GM23248 (cell line): ENCODE results near the gene NPC1. TPM values are rescaled to one million over a fixed set of nuclear protein-coding genes. Genes with fewer than 3 reads are reported as not detected.

Source experiments
- DNase-seq: peaks from one replicate; pipeline ENCODE4 v3.0.0-alpha.2; 2015
- H2AFZ ChIP-seq: fragments of 200-600 bp; sonication (generic); 2 replicates; pipeline ENCODE4 v1.6.1; 2016; ENCODE audit warnings: antibody characterized with exemption
- H3F3A ChIP-seq: fragments of 200-600 bp; sonication (generic); 2 replicates; pipeline ENCODE4 v1.6.1; 2016; ENCODE audit warnings: mild to moderate bottlenecking, antibody characterized with exemption, mixed run types; ENCODE audit not compliant: insufficient read depth
- H3K27ac ChIP-seq: fragments of 200-600 bp; sonication (generic); 2 replicates; pipeline ENCODE4 v1.5.1; 2016; ENCODE audit warnings: mild to moderate bottlenecking
- H3K27me3 ChIP-seq: fragments of 200-600 bp; sonication (generic); replicated peaks from 2 replicates; pipeline ENCODE4 v1.6.1; 2016; ENCODE audit warnings: mild to moderate bottlenecking; ENCODE audit not compliant: insufficient read depth
- H3K36me3 ChIP-seq: fragments of 200-600 bp; sonication (generic); 2 replicates; pipeline ENCODE4 v1.6.1; 2016; ENCODE audit warnings: low read depth, mild to moderate bottlenecking
- H3K4me1 ChIP-seq: fragments of 200-600 bp; sonication (generic); 2 replicates; pipeline ENCODE4 v1.6.1; 2016; ENCODE audit warnings: mild to moderate bottlenecking; ENCODE audit not compliant: insufficient read depth
- H3K4me2 ChIP-seq: fragments of 200-600 bp; sonication (generic); one replicate; pipeline ENCODE4 v1.6.1; 2016; ENCODE audit warnings: mild to moderate bottlenecking; ENCODE audit not compliant: unreplicated experiment
- H3K4me3 ChIP-seq: fragments of 200-600 bp; sonication (generic); 2 replicates; pipeline ENCODE4 v1.5.1; 2016; ENCODE audit warnings: mild to moderate bottlenecking
- H3K79me2 ChIP-seq: fragments of 200-600 bp; sonication (generic); 2 replicates; pipeline ENCODE4 v1.6.1; 2016; ENCODE audit warnings: mild to moderate bottlenecking; ENCODE audit not compliant: insufficient read depth
- H3K9ac ChIP-seq: fragments of 200-600 bp; sonication (generic); 2 replicates; pipeline ENCODE4 v1.6.1; 2016; ENCODE audit warnings: mild to moderate bottlenecking
- H3K9me2 ChIP-seq: fragments of 200-600 bp; sonication (generic); 2 replicates; pipeline ENCODE4 v1.6.1; 2016; ENCODE audit warnings: mixed run types, mild to moderate bottlenecking, moderate library complexity; ENCODE audit not compliant: insufficient read depth
- H3K9me3 ChIP-seq: fragments of 200-600 bp; sonication (generic); one replicate; pipeline ENCODE4 v1.6.1; 2017; ENCODE audit warnings: low read depth
- H4K20me1 ChIP-seq: fragments of 200-600 bp; sonication (generic); 2 replicates; pipeline ENCODE4 v1.6.0; 2016; ENCODE audit not compliant: insufficient read depth
- EZH2 ChIP-seq: fragments of 200-600 bp; sonication (generic); IDR thresholded peaks from 2 replicates; pipeline ENCODE4 v1.6.1; 2018; ENCODE audit warnings: antibody characterized with exemption, mild to moderate bottlenecking; ENCODE audit not compliant: insufficient read depth, poor library complexity, severe bottlenecking
- EZH2phosphoT487 ChIP-seq: fragments of 200-600 bp; sonication (generic); IDR thresholded peaks from 2 replicates; pipeline ENCODE4 v1.6.1; 2018; ENCODE audit warnings: antibody characterized with exemption, moderate library complexity, mild to moderate bottlenecking, low read depth; ENCODE audit not compliant: insufficient read depth
- WGBS, 2 experiments: methylation state at CpG; one replicate each; pipeline ENCODE4 v1.1.6; 2015 to 2017; ENCODE audit warnings: low lambda C conversion rate in 2 of 2, low coverage in 1 of 2; ENCODE audit errors: missing lambda C conversion rate in 2 of 2; 5-methylcytosine and 5-hydroxymethylcytosine counted together
- in situ Hi-C: fragments of 300-500 bp; cut with MboI; formaldehyde crosslinking; loops from 2 replicates; pipeline ENCODE4 v1.15.0; 2020
- polyA plus RNA-seq: library from polyadenylated mRNA; unstranded; fragments of >200 nt; fragmentation: Nextera tagmentation; extraction: Ambion mirVana; gene quantifications from 2 replicates; pipeline ENCODE4 v1.2.1, GENCODE V29; 2016
- total RNA-seq: library from RNA; depleted of rRNA; stranded (reverse); fragments of >200 nt; shearing (Covaris generic); gene quantifications from 2 replicates; pipeline ENCODE4 v1.2.3, GENCODE V29; 2014

The NPC1 gene
- total and polyA plus RNA-seq, 2 experiments from 2014 or later, result 28.1 to 28.7 TPM

DNA sequence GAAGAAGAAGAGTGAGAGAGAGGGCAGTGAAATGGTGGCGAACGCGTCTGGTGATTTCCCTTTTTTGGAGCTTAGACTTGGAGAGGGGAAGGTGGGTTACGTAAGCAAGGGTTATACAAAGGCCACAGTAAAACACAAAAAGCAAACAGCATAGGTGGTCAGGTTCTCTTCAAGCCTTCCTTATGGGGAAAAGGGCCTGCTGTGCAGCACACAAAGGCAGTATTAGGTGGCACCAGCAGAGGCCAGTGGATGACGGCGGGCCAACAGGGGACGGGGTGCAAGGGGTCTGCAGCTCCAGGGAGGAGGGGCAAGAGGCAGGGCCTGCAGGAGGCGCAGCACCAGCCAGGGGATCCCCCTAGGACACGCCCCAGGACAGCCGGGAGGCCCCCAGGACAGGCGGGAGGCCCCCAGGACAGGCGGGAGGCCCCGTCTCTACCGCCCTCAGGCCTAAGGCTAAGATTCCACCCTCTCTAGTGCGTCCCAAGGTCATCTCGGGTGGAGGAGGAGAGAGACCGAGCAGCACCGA is 32.6 kb upstream of the NPC1 start:
- DNase-seq, result no peak
- in situ Hi-C loops, result no loop called here
- Histone ChIP-seq H3K9ac (peak overlapping the region; percentile 52), H3K4me1 (no peaks in the 10 kb centered on the region; the same call in 1 of the 2 replicates), H2AFZ (peak overlapping the region; percentile 86), H3F3A (no peaks in the 10 kb centered on the region), H3K27ac (no peak overlapping the region), H3K4me3 (peak overlapping the region; percentile 68), H4K20me1 (no peaks in the 10 kb centered on the region), H3K36me3 (no peaks in the 10 kb centered on the region), H3K4me2 (peak overlapping the region; percentile 80), H3K79me2 (no peaks in the 10 kb centered on the region), H3K9me2 (no peaks in the 10 kb centered on the region), H3K27me3 (no peaks in the 10 kb centered on the region), H3K9me3 (no peaks in the 10 kb centered on the region)
- WGBS, 2 experiments, result 75 to 79% methylated on average over 18 of the region's 18 CpGs
- no peak for TF ChIP-seq EZH2
- TF ChIP-seq EZH2phosphoT487, result no peak

DNA sequence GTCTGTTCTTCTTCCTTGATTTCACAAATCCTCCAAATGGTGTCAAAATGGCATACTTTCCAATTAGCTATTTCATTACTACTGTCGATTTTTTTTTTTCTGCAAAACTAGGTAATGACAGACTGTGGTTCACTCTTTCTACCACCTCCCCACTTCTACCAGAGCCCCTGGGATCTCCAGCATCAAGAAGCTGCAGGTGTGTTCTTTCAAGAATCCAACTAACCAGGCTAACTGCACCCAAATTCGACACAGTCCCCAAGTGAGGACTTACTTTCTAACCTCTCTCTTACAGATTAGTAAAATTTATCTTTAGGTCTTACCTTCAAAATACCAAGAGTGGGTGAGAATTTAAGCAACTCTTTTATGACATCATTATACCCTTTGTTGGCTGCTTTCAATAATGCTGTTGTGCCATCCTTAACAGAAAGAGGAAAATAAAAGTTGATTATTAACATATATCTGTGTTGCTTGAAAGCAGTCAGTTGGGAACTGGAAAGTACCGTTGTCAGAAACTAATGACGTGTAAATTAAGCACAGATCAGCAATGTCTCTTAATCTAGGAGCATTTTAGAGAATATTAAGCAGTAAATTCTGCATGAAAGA is 31.2 kb upstream of the NPC1 start:
- no peak overlapping the region for H3K9ac ChIP-seq
- no peak overlapping the region for H3K4me3 ChIP-seq
- no peaks in the 10 kb centered on the region for H3K79me2 ChIP-seq
- H2AFZ ChIP-seq, result no peak overlapping the region
- no peak overlapping the region for H3K4me2 ChIP-seq
- H3K9me3 ChIP-seq, result no peaks in the 10 kb centered on the region
- H3K9me2 ChIP-seq, result no peaks in the 10 kb centered on the region
- no peaks in the 10 kb centered on the region for H3K36me3 ChIP-seq
- H3F3A ChIP-seq, result no peaks in the 10 kb centered on the region
- no peak for DNase-seq
- no peaks in the 10 kb centered on the region for H3K27me3 ChIP-seq
- in situ Hi-C loops, result no loop called here
- H3K27ac ChIP-seq, result no peak overlapping the region
- TF ChIP-seq EZH2phosphoT487 (no peak), EZH2 (no peak)
- no peaks in the 10 kb centered on the region; the same call in 1 of the 2 replicates for H3K4me1 ChIP-seq
- H4K20me1 ChIP-seq, result no peaks in the 10 kb centered on the region
- WGBS, 2 experiments, result 86 to 88% methylated on average over 4 of the region's 4 CpGs

DNA sequence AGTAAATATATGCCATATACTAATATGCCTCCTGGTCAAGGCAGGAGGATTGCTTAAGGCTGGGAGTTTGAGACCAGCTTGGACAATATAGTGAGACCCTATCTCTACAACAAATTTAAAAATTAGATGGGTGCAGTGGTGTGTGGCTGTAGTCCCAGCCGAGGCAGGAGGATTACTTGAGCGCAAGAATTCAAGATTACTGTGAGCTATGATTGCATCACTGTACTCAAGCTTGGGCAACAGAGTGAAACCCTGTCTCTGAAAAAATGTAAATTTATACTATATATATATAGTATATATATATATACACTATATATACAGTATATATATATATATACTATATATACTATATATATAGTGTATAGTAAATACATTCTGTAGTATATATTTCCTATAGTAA is 30.0 kb upstream of the NPC1 start:
- Histone ChIP-seq H3K27me3 (no peaks in the 10 kb centered on the region), H3F3A (no peaks in the 10 kb centered on the region), H3K9ac (no peak overlapping the region), H2AFZ (no peak overlapping the region), H3K27ac (no peak overlapping the region), H4K20me1 (no peaks in the 10 kb centered on the region), H3K9me2 (no peaks in the 10 kb centered on the region), H3K4me3 (no peak overlapping the region), H3K4me1 (no peaks in the 10 kb centered on the region; the same call in 1 of the 2 replicates), H3K79me2 (no peaks in the 10 kb centered on the region), H3K9me3 (no peaks in the 10 kb centered on the region), H3K36me3 (no peaks in the 10 kb centered on the region), H3K4me2 (no peak overlapping the region)
- in situ Hi-C loops, result no loop called here
- TF ChIP-seq EZH2, result no peak
- TF ChIP-seq EZH2phosphoT487, result no peak
- WGBS, 2 experiments, result 93% methylated on average over 2 of the region's 2 CpGs
- no peak for DNase-seq

DNA sequence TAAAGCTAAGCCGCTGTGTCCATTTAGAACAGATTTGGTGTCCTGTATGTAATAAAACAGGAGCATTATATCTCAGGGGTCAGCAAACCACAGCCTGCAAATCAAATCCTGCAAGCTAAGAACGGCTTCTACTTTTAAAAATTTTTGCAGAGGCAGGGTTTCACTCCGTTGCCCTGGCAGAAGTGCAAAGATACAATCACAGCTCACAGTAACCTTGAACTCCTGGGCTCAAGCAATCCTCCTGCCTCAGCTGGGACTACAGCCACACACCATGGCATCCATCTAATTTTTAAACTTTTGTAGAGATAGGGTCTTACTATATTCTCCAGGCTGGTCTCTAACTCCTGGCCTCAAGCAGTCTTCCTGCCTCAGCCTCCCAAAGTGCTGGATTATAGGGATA is 28.6 kb upstream of the NPC1 start:
- WGBS, 2 experiments, result 63 to 69% methylated on average over 3 of the region's 3 CpGs
- in situ Hi-C loops, result no loop called here

More for the DNA sequence above, 28.6 kb upstream of the NPC1 start:
- TF ChIP-seq EZH2phosphoT487 (no peak), EZH2 (no peak)
- Histone ChIP-seq H3K4me3 (no peak overlapping the region), H3K27ac (no peak overlapping the region), H3K9me3 (no peaks in the 10 kb centered on the region), H3K36me3 (no peaks in the 10 kb centered on the region), H3K9ac (no peak overlapping the region), H3K9me2 (no peaks in the 10 kb centered on the region), H2AFZ (no peak overlapping the region), H3K4me1 (no peaks in the 10 kb centered on the region; the same call in 1 of the 2 replicates), H4K20me1 (no peaks in the 10 kb centered on the region), H3F3A (no peaks in the 10 kb centered on the region), H3K4me2 (no peak overlapping the region), H3K79me2 (no peaks in the 10 kb centered on the region), H3K27me3 (no peaks in the 10 kb centered on the region)
- no peak for DNase-seq
